AG09319 (cell line): ENCODE data around the gene LIMCH1.

ENCODE experiments used
- DNase-seq: peaks from one replicate; pipeline ENCODE4 v3.0.0-alpha.2; 2010; ENCODE audit warnings: low read depth; ENCODE audit errors: extremely low read depth
- CTCF ChIP-seq: IDR thresholded peaks from 2 replicates; pipeline ENCODE4 v1.5.1; 2011; ENCODE audit warnings: low read depth, mild to moderate bottlenecking, inconsistent platforms, low read length, moderate library complexity

LIMCH1 gene

GRCh38 chr4:41561244-41561643 lies 23.3 kb downstream of the LIMCH1 start:
- TF ChIP-seq CTCF: no peak

GRCh38 chr4:41567186-41567585 lies 29.2 kb downstream of the LIMCH1 start:
- no peak for TF ChIP-seq CTCF

More at GRCh38 chr4:41561244-41561643, 23.3 kb downstream of the LIMCH1 start:
- DNase-seq: no peak

GRCh38 chr4:41568363-41568762 lies 30.4 kb downstream of the LIMCH1 start:
- no peak for DNase-seq
- no peak for TF ChIP-seq CTCF

More at GRCh38 chr4:41567186-41567585, 29.2 kb downstream of the LIMCH1 start:
- DNase-seq: no peak

- TF ChIP-seq CTCF: no peak
- DNase-seq: no peak
Measured at GRCh38 chr4:41569961-41570360, 32.0 kb downstream of the LIMCH1 start.

- DNase-seq: no peak
- no peak for TF ChIP-seq CTCF
Measured at GRCh38 chr4:41571422-41571821, 33.5 kb downstream of the LIMCH1 start.

- no peak for TF ChIP-seq CTCF
- no peak for DNase-seq
Measured at GRCh38 chr4:41572516-41572915, 34.6 kb downstream of the LIMCH1 start.

GRCh38 chr4:41572956-41573355 lies 35.0 kb downstream of the LIMCH1 start:
- no peak for DNase-seq
- TF ChIP-seq CTCF: no peak
